Upper lobe of left lung (tissue), 6 donors: ENCODE data around the gene AKAP8L. TPM values are rescaled to one million over a fixed set of nuclear protein-coding genes. Genes with fewer than 3 reads are reported as not detected.

Source experiments
- ATAC-seq, 2 donors: fragments of 200-7000 bp; cut with Tn5 transposase; one replicate each; pipeline ENCODE4 v1.9.1; 2022; ENCODE audit warnings: mild to moderate bottlenecking in 2 of 2, moderate library complexity in 2 of 2; ENCODE audit not compliant: low FRiP score in 2 of 2
- DNase-seq, 2 donors: peaks; one replicate each; pipeline ENCODE4 v3.0.0-alpha.2; 2019 to 2020
- H3K27ac ChIP-seq, 4 donors: fragments of 200-600 bp; sonication (generic); one replicate each; pipeline ENCODE4 v1.5.1; 2016 to 2019
- H3K27me3 ChIP-seq, 4 donors: fragments of 200-600 bp; sonication (generic); one replicate each; pipeline ENCODE4 v1.5.1; 2017 to 2019
- H3K36me3 ChIP-seq, 4 donors: fragments of 200-600 bp; sonication (generic); one replicate each; pipeline ENCODE4 v1.5.1; 2016 to 2019
- H3K4me1 ChIP-seq, 4 donors: fragments of 200-600 bp; sonication (generic); one replicate each; pipeline ENCODE4 v1.5.1; 2018 to 2019
- H3K4me3 ChIP-seq, 4 donors: fragments of 200-600 bp; sonication (generic); one replicate each; pipeline ENCODE4 v1.5.1; 2017 to 2019; ENCODE audit warnings: mild to moderate bottlenecking in 2 of 4, moderate library complexity in 1 of 4
- H3K9me3 ChIP-seq, 4 donors: fragments of 200-600 bp; sonication (generic); one replicate each; pipeline ENCODE4 v1.5.1; 2018 to 2019
- EP300 ChIP-seq, 4 donors: sonication (generic); formaldehyde crosslinking; IDR thresholded peaks; one replicate each; pipeline ENCODE4 v1.5.1; 2017; ENCODE audit warnings: antibody characterized with exemption in 4 of 4, control low read depth in 2 of 4
- POLR2A ChIP-seq, 4 donors: fragments of 450-650 bp; IDR thresholded peaks; one replicate each; pipeline ENCODE4 v1.5.1; 2016 to 2017; ENCODE audit warnings: antibody characterized with exemption in 4 of 4, mild to moderate bottlenecking in 2 of 4
- POLR2AphosphoS5 ChIP-seq, 2 donors: sonication (generic); formaldehyde crosslinking; IDR thresholded peaks; one replicate each; pipeline ENCODE4 v1.5.1; 2017; ENCODE audit warnings: antibody characterized with exemption in 2 of 2
- WGBS, 2 donors: methylation state at CpG; one replicate each; pipeline ENCODE4 v1.1.5; 2017 to 2018; 5-methylcytosine and 5-hydroxymethylcytosine counted together
- total RNA-seq, 6 donors: library from RNA; depleted of rRNA in 4 of 6; stranded (reverse); fragments of >200 nt in 4 of 6; gene quantifications; one replicate each; pipeline versions ENCODE4 v1.1.0 to v1.2.1, GENCODE V29; 2016 to 2021
- TF ChIP-seq, protein P1 (sequence below), 6 experiments: fragments of 450-650 bp in 4 of 6; fragments of 200-600 bp in 2 of 6; sonication (generic) in 2 of 6; IDR thresholded peaks; one replicate each; pipeline ENCODE4 v1.5.1; 2016 to 2019; ENCODE audit warnings: antibody characterized with exemption in 6 of 6
- donor health status: DM: no; HTN: no; CAD: no; lungs with moderate emphysema.
- donor health status: DM: no; HTN: yes; CAD: no; lungs with severe emphysema.

The AKAP8L gene
- total RNA-seq, 6 donors from 2014 or later = 79.8 to 476 (median 91.2) TPM

DNA sequence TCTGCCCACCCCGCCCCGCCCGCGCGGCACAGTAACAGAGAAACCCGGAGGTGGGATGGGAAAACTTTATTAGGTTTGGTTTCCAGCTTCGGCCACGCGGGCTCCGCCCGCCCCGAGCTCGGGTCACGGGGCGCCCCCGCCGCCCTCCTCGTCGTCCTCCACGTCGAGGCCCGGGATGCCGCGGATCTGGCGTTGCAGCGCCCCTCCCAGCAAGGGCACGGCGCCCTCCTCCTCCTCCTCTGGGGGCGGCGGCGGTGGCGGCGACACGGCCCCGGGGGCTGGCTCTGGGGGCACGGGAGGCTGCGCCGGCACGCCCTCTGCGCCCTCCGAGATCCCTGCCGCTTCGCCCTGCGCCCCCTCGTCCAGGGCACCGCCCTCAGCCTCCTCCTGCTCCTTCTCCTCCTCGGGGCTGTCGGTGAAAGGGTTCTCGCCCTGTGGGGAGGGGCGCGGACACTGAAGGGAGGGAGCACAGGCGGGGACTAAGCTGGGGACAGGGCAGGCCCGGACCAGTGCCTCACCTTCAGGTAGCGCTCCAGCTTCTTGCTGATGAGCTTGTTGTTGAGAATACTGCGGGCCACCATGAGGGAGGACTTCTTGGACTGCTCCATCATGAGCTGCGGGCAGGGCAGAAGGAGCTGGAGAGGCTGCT, 38.7 kb downstream of the AKAP8L start:
- Histone ChIP-seq H3K27me3 (no peaks in the 10 kb centered on the region), H3K9me3 (no peaks in the 10 kb centered on the region), H3K4me3 (peak overlapping the region; percentile 65 to 95 (median 85)), H3K27ac (peak overlapping the region; percentile 96 to 99 (median 98)), H3K36me3 (no peaks in the 10 kb centered on the region), H3K4me1 (peaks cover 28 to 36% (median 31%) of the 10 kb centered on the region in 4 donors)
- ATAC-seq (peak; percentile 30 to 32), DNase-seq (peak in 1 of 2 donors; percentile 48)
- 3% methylated on average over 19 of the region's 56 CpGs; no CpG with 5 or more reads in 1 of the 2 donors for WGBS, 2 donors
- TF ChIP-seq EP300 (IDR thresholded peaks at IDR 0.05) = no peak
- TF ChIP-seq, protein P1, sequence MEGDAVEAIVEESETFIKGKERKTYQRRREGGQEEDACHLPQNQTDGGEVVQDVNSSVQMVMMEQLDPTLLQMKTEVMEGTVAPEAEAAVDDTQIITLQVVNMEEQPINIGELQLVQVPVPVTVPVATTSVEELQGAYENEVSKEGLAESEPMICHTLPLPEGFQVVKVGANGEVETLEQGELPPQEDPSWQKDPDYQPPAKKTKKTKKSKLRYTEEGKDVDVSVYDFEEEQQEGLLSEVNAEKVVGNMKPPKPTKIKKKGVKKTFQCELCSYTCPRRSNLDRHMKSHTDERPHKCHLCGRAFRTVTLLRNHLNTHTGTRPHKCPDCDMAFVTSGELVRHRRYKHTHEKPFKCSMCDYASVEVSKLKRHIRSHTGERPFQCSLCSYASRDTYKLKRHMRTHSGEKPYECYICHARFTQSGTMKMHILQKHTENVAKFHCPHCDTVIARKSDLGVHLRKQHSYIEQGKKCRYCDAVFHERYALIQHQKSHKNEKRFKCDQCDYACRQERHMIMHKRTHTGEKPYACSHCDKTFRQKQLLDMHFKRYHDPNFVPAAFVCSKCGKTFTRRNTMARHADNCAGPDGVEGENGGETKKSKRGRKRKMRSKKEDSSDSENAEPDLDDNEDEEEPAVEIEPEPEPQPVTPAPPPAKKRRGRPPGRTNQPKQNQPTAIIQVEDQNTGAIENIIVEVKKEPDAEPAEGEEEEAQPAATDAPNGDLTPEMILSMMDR (IDR thresholded peaks at IDR 0.05) = no peak

DNA sequence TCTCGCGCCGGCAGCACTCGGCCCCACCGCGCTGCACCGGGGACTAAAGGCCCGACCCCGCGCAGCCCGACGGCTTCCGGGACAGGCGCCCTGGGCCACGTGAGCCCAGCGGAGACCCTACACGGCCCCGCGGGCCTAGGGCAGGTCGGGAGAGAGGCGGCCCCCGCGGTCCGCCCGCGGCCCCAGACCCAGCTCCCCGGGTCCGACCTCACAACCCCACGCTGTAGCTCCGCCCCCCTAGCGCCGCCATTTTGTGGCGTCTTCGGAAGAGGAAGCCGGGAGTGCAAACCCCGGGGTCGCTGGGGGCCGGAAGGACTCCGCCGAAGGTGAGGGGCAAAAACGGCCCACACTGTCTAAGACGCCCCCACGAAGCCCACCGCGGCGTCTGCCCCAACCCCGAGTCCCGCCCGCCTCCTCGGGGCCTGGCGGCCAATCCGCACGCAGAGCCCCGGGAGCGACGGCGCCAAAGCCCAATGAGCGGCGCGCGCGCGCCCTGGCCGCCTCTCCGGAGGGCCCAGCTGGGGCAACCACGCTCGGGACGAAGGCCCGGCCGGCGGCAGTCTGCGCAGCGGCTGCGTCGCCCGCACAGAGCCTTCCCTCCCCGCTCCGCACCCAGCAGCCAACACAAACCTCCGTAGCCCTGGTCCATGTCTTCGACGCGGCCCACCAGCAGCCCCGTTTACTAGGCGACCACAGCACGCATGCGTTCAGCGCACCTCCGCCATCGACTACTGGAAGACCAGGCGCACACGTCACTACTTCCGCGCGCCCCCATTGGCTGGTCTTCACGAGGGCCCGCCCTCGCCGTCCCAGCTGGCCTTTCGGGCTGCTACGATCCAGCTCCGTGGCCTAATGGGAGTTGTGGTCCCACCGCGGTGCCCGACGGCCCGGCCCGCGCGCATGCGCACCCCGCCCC, 39.4 kb downstream of the AKAP8L start, which contains the start of gene AKAP8:
Gene AKAP8 (minus strand): TSS at position 705 of the 916 bp plus-strand sequence. CDS start 56 bp downstream, at position 649.
- DNase-seq (peak; percentile 99), ATAC-seq (peak; percentile 98)
- TF ChIP-seq, protein P1 (IDR thresholded peaks at IDR 0.05) = peak in 3 of 6 experiments; percentile 11 to 22 (median 16)
- TF ChIP-seq POLR2AphosphoS5 (IDR thresholded peaks at IDR 0.05) = peak; percentile 85 to 97
- peak in 3 of 4 donors; percentile 46 to 89 (median 84) for TF ChIP-seq POLR2A (IDR thresholded peaks at IDR 0.05)
- TF ChIP-seq EP300 (IDR thresholded peaks at IDR 0.05) = peak in 1 of 4 donors; percentile 18
- H3K4me1 ChIP-seq = peaks cover 36 to 43% (median 39%) of the 10 kb centered on the region in 4 donors
- H3K36me3 ChIP-seq = peaks cover 0 to under 1% (median 0%) of the 10 kb centered on the region in 4 donors
- peak within 1 kb of the TSS; percentile 96 to 99 (median 98) for H3K27ac ChIP-seq
- 0 to 1% methylated on average over 9 to 24 of the region's 111 CpGs for WGBS, 2 donors
- no peaks in the 10 kb centered on the region for H3K9me3 ChIP-seq
- H3K27me3 ChIP-seq = no peaks in the 10 kb centered on the region
- H3K4me3 ChIP-seq = peak within 1 kb of the TSS; percentile 77 to 99 (median 94)

DNA sequence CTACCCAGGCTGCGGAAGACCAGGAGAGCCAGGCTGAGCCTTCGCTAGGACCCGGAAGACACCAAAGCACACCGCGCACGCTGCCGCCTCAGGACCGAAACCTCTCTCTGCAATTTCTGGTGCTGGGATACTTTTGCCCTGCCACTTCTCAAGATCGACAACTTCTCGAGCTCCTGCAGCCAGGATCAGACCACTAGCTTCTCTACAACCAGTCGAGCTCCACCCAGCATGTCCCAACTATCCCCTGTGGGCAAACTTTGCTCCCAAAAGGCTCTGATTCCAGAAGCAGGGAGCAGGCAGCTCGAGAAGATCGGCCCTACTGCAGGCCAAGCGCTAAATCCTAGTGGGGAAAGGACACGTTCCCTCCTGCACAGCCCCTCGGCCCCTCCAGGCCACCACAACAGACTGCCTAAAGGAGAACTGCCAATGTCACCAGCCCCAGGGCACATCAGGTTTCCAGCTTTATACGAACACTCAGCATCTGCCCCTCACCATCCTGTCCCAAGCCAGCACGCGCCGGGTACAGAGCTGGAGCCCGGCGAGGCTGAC, 40.2 kb downstream of the AKAP8L start:
- Histone ChIP-seq H3K4me3 (peak overlapping the region; percentile 77 to 99 (median 94)), H3K9me3 (no peaks in the 10 kb centered on the region), H3K36me3 (peaks cover 0 to 7% (median 3%) of the 10 kb centered on the region in 4 donors), H3K4me1 (peaks cover 42 to 47% (median 44%) of the 10 kb centered on the region in 4 donors), H3K27me3 (no peaks in the 10 kb centered on the region), H3K27ac (peak overlapping the region; percentile 96 to 99 (median 98))
- 0% methylated on average over 18 to 22 of the region's 22 CpGs for whole genome bisulfite sequencing, 2 donors
- TF ChIP-seq POLR2A (IDR thresholded peaks at IDR 0.05) (no peak), EP300 (IDR thresholded peaks at IDR 0.05) (no peak), POLR2AphosphoS5 (IDR thresholded peaks at IDR 0.05) (no peak)
- TF ChIP-seq, protein P1 (IDR thresholded peaks at IDR 0.05) = no peak
- ATAC-seq (peak; percentile 32 to 42), DNase-seq (peak in 1 of 2 donors; percentile 69)

- DNase-seq (peak in 1 of 2 donors; percentile 66), ATAC-seq (no peak)
- Histone ChIP-seq H3K9me3 (no peaks in the 10 kb centered on the region), H3K4me1 (peaks cover 35 to 39% (median 37%) of the 10 kb centered on the region in 4 donors), H3K27ac (peak overlapping the region; percentile 20 to 53 (median 44)), H3K36me3 (peaks cover 16 to 44% (median 38%) of the 10 kb centered on the region in 4 donors), H3K4me3 (no peak overlapping the region), H3K27me3 (no peaks in the 10 kb centered on the region)
- TF ChIP-seq POLR2A (IDR thresholded peaks at IDR 0.05) (no peak), EP300 (IDR thresholded peaks at IDR 0.05) (peak in 1 of 4 donors; percentile 5)
- TF ChIP-seq, protein P1 (IDR thresholded peaks at IDR 0.05) = no peak
- WGBS, 2 donors = 64 to 70% methylated on average over 23 to 24 of the region's 24 CpGs
These were observed 43.9 kb downstream of the AKAP8L start for GRCh38 chr19:15374796-15375440.
